Lung microvascular endothelial cell (primary cell): ENCODE measurements around the gene DIAPH2. TPM values are rescaled to one million over a fixed set of nuclear protein-coding genes. Genes with fewer than 3 reads are reported as not detected.

Experiments
- DNase-seq, 2 donors: peaks; one replicate each; pipeline versions ENCODE4 v3.0.0 to v3.0.0-alpha.2; 2010; ENCODE audit warnings: low read depth in 2 of 2
- total RNA-seq: library from RNA; depleted of rRNA; stranded (reverse); fragments of >200 nt; gene quantifications from 2 replicates; pipeline ENCODE4 v1.2.1, GENCODE V29; 2014

The DIAPH2 gene
- total RNA-seq, 1 donor from 2014 or later, result 13.5 TPM

- no peak for DNase-seq
Measured at GRCh38 chrX:97284531-97284930, 599.9 kb downstream of the DIAPH2 start.

- DNase-seq, result no peak
Measured at GRCh38 chrX:97290199-97290598, 605.6 kb downstream of the DIAPH2 start.

GRCh38 chrX:97294041-97294440 lies 609.4 kb downstream of the DIAPH2 start:
- DNase-seq, result no peak

GRCh38 chrX:97295954-97296353 lies 611.3 kb downstream of the DIAPH2 start:
- DNase-seq, result no peak

GRCh38 chrX:97306771-97307470 lies 622.3 kb downstream of the DIAPH2 start:
- no peak for DNase-seq

GRCh38 chrX:97308171-97308570 lies 623.5 kb downstream of the DIAPH2 start:
- no peak for DNase-seq

- DNase-seq, result no peak
Measured at GRCh38 chrX:97309487-97310116, 625.0 kb downstream of the DIAPH2 start.

- no peak for DNase-seq
Measured at GRCh38 chrX:97310373-97310772, 625.7 kb downstream of the DIAPH2 start.

GRCh38 chrX:97311066-97311778 lies 626.6 kb downstream of the DIAPH2 start:
- no peak for DNase-seq

GRCh38 chrX:97314345-97314744 lies 629.7 kb downstream of the DIAPH2 start:
- no peak for DNase-seq

- DNase-seq, result no peak
Measured at GRCh38 chrX:97315939-97316338, 631.3 kb downstream of the DIAPH2 start.

GRCh38 chrX:97320305-97320704 lies 635.7 kb downstream of the DIAPH2 start:
- DNase-seq, result no peak

GRCh38 chrX:97322401-97322800 lies 637.8 kb downstream of the DIAPH2 start:
- DNase-seq, result no peak

GRCh38 chrX:97326456-97326855 lies 641.8 kb downstream of the DIAPH2 start:
- DNase-seq, result no peak

GRCh38 chrX:97328853-97329390 lies 644.3 kb downstream of the DIAPH2 start:
- DNase-seq, result no peak

- DNase-seq, result no peak
Measured at GRCh38 chrX:97330151-97330550, 645.5 kb downstream of the DIAPH2 start.

GRCh38 chrX:97332963-97333362 lies 648.3 kb downstream of the DIAPH2 start:
- no peak for DNase-seq

- DNase-seq, result no peak
Measured at GRCh38 chrX:97334850-97335249, 650.2 kb downstream of the DIAPH2 start.

- DNase-seq, result no peak
Measured at GRCh38 chrX:97344724-97345123, 660.1 kb downstream of the DIAPH2 start.

GRCh38 chrX:97358941-97359340 lies 674.3 kb downstream of the DIAPH2 start:
- no peak for DNase-seq

- DNase-seq, result no peak
Measured at GRCh38 chrX:97363843-97364242, 679.2 kb downstream of the DIAPH2 start.

- DNase-seq, result peak in 1 of 2 donors; percentile 12
Measured at GRCh38 chrX:97366237-97366636, 681.6 kb downstream of the DIAPH2 start.
